ENCODE results near the gene IFRD1.

The IFRD1 gene

GRCh38 chr7:112439476-112439875, 10.8 kb upstream of the IFRD1 start (continued):
- TF ChIP-seq PRDM6 (tag by site-specific recombination; IDR thresholded peaks at IDR 0.05) (no peak), ZNF175 (tag by site-specific recombination; IDR thresholded peaks at IDR 0.05) (no peak), ZNF292 (tag by site-specific recombination; IDR thresholded peaks at IDR 0.05; ENCODE audit: borderline replicate concordance, low read depth) (no peak), RBAK (tag by site-specific recombination; IDR thresholded peaks at IDR 0.05) (no peak), ZNF324 (tag by site-specific recombination; IDR thresholded peaks at IDR 0.05) (no peak), ZNF610 (tag by site-specific recombination; IDR thresholded peaks at IDR 0.05; ENCODE audit: borderline replicate concordance) (no peak), ZFP41 (tag by site-specific recombination; IDR thresholded peaks at IDR 0.05; ENCODE audit: borderline replicate concordance) (no peak), KLF16 (tag by site-specific recombination; IDR thresholded peaks at IDR 0.05) (no peak), ZNF768 (tag by site-specific recombination; IDR thresholded peaks at IDR 0.05) (no peak), ZFP69B (tag by site-specific recombination; IDR thresholded peaks at IDR 0.05) (no peak), ZNF214 (tag by site-specific recombination; IDR thresholded peaks at IDR 0.05; ENCODE audit: borderline replicate concordance) (no peak)

DNA sequence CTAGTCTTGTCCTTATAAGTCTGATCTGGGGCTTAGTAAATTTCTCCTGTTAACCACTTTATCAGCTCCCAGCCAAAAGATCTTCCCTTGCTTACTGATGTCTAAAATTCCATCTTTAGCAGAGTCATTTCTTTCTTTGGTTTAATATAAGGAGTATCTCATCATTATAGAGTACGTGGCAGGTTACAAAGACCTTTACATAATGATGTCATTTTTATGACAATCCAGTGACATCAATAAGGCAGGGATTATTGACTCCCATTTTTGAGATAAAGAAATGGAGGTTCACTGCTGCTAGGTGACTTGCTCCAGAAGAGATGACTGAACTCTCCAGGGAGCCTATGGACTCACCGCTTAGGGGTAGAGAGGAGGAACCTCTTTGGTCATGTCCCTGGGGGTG, 8.1 kb upstream of the IFRD1 start:
- no peaks in the 10 kb centered on the region for H3K9me3 ChIP-seq (ENCODE audit: control insufficient read depth, insufficient read depth, low read depth, low read length)
- CTCF ChIA-PET: no interaction called here
- no peak overlapping the region for H3K27ac ChIP-seq (ENCODE audit: extremely low read depth, low read depth, low read length)
- TF ChIP-seq ATF2 (tag by site-specific recombination; IDR thresholded peaks at IDR 0.05; ENCODE audit: low read depth) (peak; percentile 85), ZNF677 (tag by site-specific recombination; IDR thresholded peaks at IDR 0.05) (no peak), ZNF629 (tag by site-specific recombination; IDR thresholded peaks at IDR 0.05) (peak; percentile 46)
- H3K4me3 ChIP-seq (ENCODE audit: low read depth, low read length): no peak overlapping the region
- no peaks in the 10 kb centered on the region for H3K4me1 ChIP-seq (ENCODE audit: control insufficient read depth, insufficient read depth, low read length)
- POLR2A ChIA-PET: interaction anchor here (1.3 kb wide), 1 partner anchor 8 kb away, joined by 7 read pairs; the partner anchor contains the start of gene IFRD1
- H3K36me3 ChIP-seq (ENCODE audit: control insufficient read depth in 2 of 2, insufficient read depth in 1 of 2, low read length in 2 of 2): no peaks in the 10 kb centered on the region

- no peak overlapping the region for H3K4me3 ChIP-seq (ENCODE audit: low read depth, low read length)
- 0 out of 2 replicates have a peak, but pooled peaks cover 3% of the 10 kb centered on the region for H3K4me1 ChIP-seq (ENCODE audit: control insufficient read depth, insufficient read depth, low read length)
- H3K36me3 ChIP-seq (ENCODE audit: control insufficient read depth in 2 of 2, insufficient read depth in 1 of 2, low read length in 2 of 2): no peaks in the 10 kb centered on the region
- POLR2A ChIA-PET: no interaction called here
- no peak overlapping the region for H3K27ac ChIP-seq (ENCODE audit: extremely low read depth, low read depth, low read length)
- no peaks in the 10 kb centered on the region for H3K9me3 ChIP-seq (ENCODE audit: control insufficient read depth, insufficient read depth, low read depth, low read length)
- CTCF ChIA-PET: interaction anchor here (0.6 to 0.7 kb wide), 2 partner anchors 9 to 1369 kb away, joined by 4 to 5 read pairs; no protein-coding TSS in a partner anchor
- TF ChIP-seq ZBTB10 (tag by site-specific recombination; IDR thresholded peaks at IDR 0.05) (no peak), SP2 (tag by site-specific recombination; IDR thresholded peaks at IDR 0.05) (no peak), ZBTB20 (tag by site-specific recombination; IDR thresholded peaks at IDR 0.05) (no peak), REPIN1 (tag by site-specific recombination; IDR thresholded peaks at IDR 0.05; ENCODE audit: low read depth) (no peak), ZNF624 (tag by site-specific recombination; IDR thresholded peaks at IDR 0.05) (no peak), GLIS1 (tag by site-specific recombination; IDR thresholded peaks at IDR 0.05) (no peak), ZNF645 (tag by site-specific recombination; IDR thresholded peaks at IDR 0.05) (no peak), ZBTB17 (tag by site-specific recombination; IDR thresholded peaks at IDR 0.05) (no peak), ZNF335 (tag by site-specific recombination; conservative IDR thresholded peaks at IDR 0.05) (no peak), ZBTB1 (tag by site-specific recombination; IDR thresholded peaks at IDR 0.05) (no peak)
- TF ChIP-seq, protein P1, sequence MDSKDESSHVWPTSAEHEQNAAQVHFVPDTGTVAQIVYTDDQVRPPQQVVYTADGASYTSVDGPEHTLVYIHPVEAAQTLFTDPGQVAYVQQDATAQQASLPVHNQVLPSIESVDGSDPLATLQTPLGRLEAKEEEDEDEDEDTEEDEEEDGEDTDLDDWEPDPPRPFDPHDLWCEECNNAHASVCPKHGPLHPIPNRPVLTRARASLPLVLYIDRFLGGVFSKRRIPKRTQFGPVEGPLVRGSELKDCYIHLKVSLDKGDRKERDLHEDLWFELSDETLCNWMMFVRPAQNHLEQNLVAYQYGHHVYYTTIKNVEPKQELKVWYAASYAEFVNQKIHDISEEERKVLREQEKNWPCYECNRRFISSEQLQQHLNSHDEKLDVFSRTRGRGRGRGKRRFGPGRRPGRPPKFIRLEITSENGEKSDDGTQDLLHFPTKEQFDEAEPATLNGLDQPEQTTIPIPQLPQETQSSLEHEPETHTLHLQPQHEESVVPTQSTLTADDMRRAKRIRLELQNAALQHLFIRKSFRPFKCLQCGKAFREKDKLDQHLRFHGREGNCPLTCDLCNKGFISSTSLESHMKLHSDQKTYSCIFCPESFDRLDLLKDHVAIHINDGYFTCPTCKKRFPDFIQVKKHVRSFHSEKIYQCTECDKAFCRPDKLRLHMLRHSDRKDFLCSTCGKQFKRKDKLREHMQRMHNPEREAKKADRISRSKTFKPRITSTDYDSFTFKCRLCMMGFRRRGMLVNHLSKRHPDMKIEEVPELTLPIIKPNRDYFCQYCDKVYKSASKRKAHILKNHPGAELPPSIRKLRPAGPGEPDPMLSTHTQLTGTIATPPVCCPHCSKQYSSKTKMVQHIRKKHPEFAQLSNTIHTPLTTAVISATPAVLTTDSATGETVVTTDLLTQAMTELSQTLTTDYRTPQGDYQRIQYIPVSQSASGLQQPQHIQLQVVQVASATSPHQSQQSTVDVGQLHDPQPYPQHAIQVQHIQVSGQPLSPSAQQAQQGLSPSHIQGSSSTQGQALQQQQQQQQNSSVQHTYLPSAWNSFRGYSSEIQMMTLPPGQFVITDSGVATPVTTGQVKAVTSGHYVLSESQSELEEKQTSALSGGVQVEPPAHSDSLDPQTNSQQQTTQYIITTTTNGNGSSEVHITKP (tag by site-specific recombination; IDR thresholded peaks at IDR 0.05): no peak
Observed at GRCh38 chr7:112444505-112444904, 5.8 kb upstream of the IFRD1 start.

Data from HEK293 (cell line).